NCI-H1436 (cell line): Measurements from ENCODE around the gene DNAJC17.

Experiments
- DNase-seq: peaks from one replicate; lab custom pipeline; 2025; lab: John Stamatoyannopoulos, UW

DNAJC17 gene

DNA sequence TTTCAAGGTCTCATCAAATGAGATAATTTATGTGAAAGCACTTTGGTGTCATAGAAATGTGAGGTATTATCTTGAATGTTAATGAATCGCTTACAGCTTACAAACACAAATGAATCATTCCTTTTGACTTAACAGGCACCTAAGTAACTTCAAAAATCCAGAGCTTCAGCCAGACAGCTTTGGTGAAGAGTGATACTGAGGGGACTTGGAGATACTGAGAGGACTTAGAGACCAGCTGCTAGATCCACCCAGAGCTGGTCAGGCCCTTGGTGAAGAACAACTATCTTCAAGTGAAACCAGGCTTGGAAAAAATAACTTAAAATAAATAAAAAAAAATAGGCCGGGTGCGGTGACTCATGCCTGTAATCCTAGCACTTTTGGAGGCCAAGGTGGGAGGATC lies 16.6 kb downstream of the DNAJC17 start:
- DNase-seq = no peak

DNA sequence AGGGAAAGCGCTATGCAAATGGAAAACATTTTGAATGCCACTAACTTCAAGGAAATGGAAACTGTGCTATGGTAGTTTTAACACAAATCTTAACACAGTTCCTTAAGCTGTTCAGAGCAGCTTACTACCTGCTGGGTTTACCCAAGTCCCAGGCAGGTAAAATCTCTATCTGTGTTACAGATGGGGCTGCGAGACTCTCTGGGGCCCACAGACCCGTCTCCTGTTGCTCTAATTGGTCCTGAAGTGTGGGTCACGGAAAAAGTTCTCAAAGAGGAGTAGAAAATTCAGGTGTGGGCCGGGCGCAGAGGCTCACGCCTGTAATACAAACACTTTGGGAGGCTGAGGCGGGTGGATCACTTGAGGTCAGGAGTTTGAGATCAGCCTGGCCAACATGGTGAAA lies 17.3 kb downstream of the DNAJC17 start:
- DNase-seq = no peak

DNA sequence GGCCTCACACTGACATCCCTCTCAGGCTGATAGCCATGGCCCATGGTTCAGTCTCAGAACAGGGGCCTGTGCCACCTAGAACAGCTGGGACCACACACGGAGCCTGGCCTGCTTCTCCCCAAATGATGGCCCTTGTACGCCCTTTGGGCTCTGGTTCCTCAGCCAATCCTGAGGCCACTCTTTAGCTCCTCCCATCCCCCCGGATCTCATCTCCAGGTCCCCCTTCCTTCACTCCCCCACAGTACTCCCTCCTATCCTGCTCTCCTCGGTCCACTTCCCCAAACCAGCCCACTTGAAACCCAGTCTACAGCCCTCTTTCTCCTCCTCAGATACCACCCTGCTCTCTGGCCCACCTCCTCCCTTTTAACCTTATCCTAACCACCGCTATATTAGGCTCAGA lies 18.2 kb downstream of the DNAJC17 start:
- no peak for DNase-seq

DNA sequence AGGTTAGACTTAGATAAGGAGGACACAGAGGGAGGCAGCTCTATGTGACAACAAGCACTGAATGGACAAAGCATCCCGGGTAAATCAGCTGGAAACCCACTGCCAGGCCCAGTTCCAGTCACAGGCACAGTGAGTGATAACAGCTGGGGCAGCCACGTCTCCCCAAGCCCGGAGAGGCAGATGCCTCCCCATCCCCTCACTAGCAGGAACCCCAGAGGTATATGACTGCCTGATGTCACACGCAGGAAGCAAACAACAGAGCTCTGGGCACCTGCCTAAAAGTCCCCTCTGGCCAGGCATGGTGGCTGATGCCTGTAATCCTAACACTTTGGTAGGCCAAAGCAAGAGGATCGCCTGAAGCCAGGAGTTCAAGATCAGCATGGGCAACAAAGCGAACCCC lies 19.3 kb downstream of the DNAJC17 start:
- no peak for DNase-seq

DNA sequence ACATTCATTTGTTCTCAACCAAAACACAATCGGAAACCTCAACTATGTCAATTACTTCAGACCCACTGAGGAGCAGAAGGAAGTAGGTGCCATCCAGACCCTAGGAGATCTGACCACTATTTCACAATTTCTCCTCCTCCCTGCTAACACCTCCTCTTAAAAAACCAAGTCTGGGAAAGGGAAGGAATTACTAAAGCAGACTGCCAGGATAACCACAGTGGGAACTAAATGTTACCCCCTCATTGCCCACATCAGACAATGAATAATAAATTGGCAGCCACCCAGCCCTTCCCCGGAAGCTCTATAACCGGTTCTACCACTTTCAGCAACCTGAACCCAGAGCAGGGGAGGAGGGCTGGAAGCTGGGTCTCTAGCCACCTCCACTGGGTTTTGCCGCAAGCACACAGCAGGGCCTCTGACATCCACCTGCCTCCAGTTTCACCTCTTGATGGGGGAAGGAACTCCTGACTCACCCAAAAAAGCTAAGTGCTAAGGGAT lies 19.9 kb downstream of the DNAJC17 start:
- peak; percentile 85 for DNase-seq

GRCh38 chr15:40785814-40786213 lies 21.5 kb downstream of the DNAJC17 start:
- no peak for DNase-seq

- DNase-seq = no peak
Measured at GRCh38 chr15:40785164-40785563, 22.1 kb downstream of the DNAJC17 start.

GRCh38 chr15:40782609-40783227 lies 24.6 kb downstream of the DNAJC17 start:
- peak; percentile 85 for DNase-seq

GRCh38 chr15:40776537-40777141 lies 30.6 kb downstream of the DNAJC17 start:
- no peak for DNase-seq

GRCh38 chr15:40775740-40776536 lies 31.3 kb downstream of the DNAJC17 start:
- no peak for DNase-seq

DNA sequence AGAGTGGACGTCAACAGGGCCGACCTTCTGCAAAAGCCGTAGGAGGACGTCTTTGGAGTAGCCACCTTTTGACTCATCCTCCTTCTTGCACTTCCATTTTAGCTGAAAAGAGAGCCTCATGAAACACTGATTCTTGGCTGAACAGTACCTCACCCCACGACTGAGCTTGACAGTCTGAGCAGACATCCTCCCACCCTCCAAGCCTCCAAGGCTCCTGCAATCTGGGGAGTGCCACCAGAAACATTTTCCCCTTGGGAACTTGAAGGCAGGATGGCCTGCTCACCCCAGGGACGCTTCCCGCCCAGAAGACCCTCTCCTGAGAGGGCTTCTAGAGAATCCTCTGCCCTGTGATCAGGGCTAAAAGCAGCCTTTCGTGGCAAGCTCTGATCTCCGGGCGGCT lies 32.3 kb downstream of the DNAJC17 start:
- no peak for DNase-seq

GRCh38 chr15:40773902-40774301 lies 33.4 kb downstream of the DNAJC17 start:
- no peak for DNase-seq

- DNase-seq = no peak
Measured at GRCh38 chr15:40773496-40773895, 33.8 kb downstream of the DNAJC17 start.

DNA sequence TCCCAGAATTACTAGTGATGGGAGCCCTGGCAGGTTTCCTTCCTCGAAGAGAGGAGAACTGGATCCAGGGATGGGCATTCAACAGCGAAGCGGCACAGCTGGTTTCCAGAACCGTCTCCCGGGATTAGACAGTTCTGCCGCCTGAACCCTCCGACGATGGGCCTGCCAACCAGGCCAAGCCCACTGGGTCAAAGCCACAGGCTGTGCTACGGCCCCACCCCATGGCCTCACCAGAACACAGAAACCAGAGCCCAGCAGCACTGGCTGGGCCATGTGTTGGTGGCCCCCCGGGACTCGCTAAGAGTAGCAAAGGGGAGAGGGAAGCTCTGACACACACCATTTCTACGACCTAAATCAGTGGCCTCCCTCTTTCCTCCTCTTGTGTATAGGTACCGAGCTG lies 35.3 kb downstream of the DNAJC17 start:
- DNase-seq = no peak

DNA sequence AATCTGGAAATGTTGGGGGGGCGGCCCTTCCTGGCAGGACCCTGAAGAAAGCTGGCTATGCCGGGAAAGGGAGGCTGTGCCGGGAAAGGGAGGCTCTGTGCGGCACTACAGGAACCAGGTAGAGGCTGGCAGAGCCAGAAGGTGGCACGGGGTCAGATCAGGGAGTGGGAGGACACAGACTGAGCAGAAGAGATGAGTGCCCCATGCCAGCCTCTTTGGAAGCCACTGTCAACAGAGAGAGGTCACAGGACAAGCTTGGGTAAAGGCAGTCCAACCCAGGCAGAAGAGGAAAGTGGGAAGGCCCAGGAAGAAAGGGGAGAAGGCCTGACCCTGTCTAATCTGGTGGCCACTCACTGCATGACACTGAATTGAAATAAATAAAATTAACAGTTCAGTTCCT lies 36.0 kb downstream of the DNAJC17 start:
- DNase-seq = no peak

DNA sequence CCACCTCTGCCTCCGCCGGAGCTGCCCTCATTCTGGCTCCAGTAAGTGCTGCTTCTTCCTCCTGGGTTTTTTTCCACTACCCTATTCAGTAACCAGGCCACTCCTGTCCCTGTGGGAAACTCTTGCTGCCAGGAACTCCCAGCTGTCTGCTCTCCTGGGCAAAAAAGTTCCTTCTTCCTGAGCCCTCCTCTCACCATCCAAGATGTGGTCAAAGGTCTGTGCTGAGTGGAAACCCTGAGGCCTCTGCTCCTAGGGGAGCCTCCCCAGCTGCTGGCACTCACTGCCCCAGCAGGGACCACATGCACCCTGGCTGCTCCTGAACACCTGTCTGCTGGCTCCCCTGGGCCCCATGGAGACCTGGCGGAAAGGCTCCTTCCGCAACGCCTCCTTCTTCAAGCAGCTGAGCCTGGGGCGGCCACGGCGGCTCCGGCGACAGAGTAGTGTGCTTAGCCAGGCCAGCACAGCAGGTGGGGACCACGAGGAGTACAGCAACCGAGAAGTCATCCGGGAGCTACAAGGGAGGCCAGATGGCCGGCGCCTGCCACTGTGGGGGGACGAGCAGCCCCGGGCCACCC lies 37.0 kb downstream of the DNAJC17 start:
- DNase-seq = peak; percentile 41

DNA sequence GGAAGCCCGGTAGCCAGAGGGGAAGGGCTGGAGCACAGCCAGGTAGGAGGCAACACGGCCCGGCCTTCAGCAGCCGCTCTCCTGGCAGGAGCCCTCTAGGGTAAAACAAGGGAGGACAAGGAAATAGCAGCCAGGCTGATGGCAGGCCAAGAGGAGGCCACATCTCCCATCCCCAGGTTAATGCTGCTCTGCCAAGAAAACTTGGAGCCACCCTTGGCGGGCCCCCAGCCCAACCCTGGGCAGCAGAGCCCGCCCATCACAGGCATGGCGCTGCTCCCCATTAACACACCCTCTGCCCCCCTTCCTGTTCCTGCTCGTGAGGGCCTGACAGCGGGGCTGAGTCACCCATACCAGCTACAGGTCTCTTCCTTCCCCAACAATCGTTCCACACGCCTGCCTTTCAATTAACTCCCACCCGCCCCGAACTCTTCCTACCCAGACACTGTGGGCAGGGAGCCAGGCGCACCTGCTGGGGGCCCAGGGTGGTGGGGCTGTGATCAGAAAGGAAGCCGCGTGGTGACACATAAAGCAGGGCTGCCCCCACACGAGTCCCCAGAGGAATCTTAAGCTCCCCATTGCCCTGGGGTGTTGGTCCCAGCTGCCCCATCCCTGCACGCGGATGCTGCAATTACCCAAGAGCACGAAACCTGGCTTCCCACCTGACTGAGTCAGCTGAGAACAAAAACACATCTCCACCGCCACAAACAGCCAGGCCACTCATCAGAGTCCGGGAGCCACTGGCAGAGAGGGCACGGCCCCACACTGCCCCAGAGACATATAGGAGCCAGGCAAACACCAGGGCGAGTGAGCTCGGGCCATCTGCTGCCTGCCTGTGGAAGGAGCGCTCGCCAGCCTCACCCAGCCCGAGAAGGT lies 37.8 kb downstream of the DNAJC17 start, which contains the start of gene C15orf62:
Gene C15orf62 (plus strand): TSS at position 707 of the 873 bp plus-strand sequence. CDS start 516 bp downstream, outside the sequence.
- DNase-seq = peak; percentile 81

- no peak for DNase-seq
Measured at GRCh38 chr15:40768521-40769273, 38.6 kb downstream of the DNAJC17 start.

GRCh38 chr15:40767838-40768500 lies 39.3 kb downstream of the DNAJC17 start:
- no peak for DNase-seq
